Stromal cell of bone marrow (primary cell): Measurements from ENCODE around the gene SLC12A7.
"Not testable (repeated sequence)": the region's sequence is repeated elsewhere in the genome, so short reads cannot be mapped to it uniquely, and the experiment has no call there.

Source experiments
- DNase-seq: peaks from one replicate; pipeline ENCODE4 v3.0.0-alpha.2; 2012; ENCODE audit warnings: low read depth

The SLC12A7 gene

GRCh38 chr5:1034986-1035385 lies 76.9 kb downstream of the SLC12A7 start:
- DNase-seq: no peak

- DNase-seq: no peak
Measured at GRCh38 chr5:1034421-1034905, 77.4 kb downstream of the SLC12A7 start.

GRCh38 chr5:1033606-1034420 lies 78.0 kb downstream of the SLC12A7 start:
- no peak for DNase-seq

- no peak for DNase-seq
Measured at GRCh38 chr5:1033178-1033577, 78.7 kb downstream of the SLC12A7 start.

DNA sequence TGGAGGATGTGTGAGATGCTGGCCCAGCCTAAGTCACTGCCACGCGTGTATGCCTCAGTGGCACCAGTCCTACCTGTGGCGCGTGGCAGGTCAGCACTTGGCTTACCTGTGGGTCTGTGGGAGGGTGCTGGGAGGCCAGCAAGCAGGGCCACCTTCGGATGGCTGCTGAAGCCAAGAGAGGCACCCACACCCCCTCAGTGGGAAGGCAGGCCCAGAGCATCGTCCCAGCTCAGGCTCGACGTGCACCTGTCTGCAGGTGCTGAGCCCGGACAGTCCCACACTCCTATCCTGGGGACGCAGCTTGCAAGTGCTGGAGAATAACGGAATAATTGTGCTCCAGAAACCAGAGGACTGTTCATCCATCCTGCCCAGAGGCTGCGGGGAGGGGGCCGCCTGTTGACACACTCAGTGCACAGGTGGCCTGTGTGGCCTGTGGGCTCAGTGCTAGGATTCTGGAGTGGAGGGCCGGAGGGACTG lies 79.3 kb downstream of the SLC12A7 start:
- no peak for DNase-seq

DNA sequence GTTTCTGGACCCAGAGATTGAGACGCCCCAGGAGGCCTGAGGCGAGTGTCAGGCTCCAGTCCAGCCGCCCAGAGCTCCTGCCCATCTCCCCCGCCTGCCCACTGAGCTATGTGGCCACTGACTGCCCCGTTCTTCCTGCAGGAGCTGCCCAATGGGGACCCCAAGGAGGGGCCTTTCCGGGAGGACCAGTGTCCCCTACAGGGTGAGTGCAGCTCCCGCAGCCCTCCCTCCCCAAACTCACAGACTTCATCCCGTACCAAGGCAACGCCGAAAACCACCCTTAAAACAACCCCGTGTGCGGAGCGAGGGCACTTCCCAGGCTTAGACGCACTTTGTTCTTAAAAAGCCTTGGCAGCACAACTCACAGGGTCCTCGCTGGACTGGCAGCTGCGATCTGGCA lies 79.9 kb downstream of the SLC12A7 start:
- DNase-seq: no peak

GRCh38 chr5:1031306-1031959 lies 80.4 kb downstream of the SLC12A7 start:
- DNase-seq: no peak

- no peak for DNase-seq
Measured at GRCh38 chr5:1030801-1031271, 81.0 kb downstream of the SLC12A7 start.

GRCh38 chr5:1029945-1030625 lies 81.8 kb downstream of the SLC12A7 start:
- no peak for DNase-seq

- no peak for DNase-seq
Measured at GRCh38 chr5:1029282-1029944, 82.5 kb downstream of the SLC12A7 start.

GRCh38 chr5:1028481-1029281 lies 83.2 kb downstream of the SLC12A7 start:
- DNase-seq: no peak

DNA sequence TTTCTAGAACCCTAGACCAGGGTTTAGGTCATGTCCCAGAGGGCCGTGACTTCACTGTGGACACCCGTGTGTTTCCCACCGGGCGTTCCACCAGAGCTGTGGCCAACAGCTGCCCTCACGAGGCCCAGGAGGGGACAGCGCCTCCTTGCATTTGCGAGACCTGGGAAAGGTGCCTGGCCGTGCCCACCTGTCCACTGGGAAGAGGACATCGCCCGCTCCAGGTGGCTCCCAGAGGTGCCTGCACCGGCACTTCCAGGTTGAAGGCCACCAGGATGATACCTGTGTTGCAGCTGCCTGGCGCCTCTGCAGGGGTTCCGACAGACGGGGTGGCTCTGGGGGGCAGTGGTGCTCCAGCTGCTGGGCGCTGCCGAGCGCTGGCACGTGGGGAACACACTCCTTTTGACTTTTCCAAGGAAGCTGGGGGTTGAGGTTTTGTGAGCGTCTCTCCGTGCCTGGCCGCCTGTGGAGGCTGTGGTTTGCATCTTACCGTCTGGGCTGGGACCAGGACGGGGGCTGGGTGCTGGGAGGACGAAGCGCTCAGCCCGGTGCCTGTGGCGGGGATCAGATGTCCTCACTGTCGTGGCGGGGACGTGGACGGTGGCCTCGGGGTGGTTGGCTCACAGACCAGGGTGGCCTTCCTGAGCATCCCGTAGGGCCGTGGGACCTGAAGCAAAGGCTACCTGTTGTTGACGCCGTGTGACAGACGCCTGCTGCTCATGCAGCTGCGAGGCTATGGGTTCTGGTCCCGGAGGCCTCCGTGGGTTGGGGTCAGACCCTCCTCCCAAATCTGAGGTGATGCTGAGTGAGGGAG lies 84.0 kb downstream of the SLC12A7 start:
- DNase-seq: no peak

GRCh38 chr5:1026700-1027621 lies 84.9 kb downstream of the SLC12A7 start:
- DNase-seq: no peak

DNA sequence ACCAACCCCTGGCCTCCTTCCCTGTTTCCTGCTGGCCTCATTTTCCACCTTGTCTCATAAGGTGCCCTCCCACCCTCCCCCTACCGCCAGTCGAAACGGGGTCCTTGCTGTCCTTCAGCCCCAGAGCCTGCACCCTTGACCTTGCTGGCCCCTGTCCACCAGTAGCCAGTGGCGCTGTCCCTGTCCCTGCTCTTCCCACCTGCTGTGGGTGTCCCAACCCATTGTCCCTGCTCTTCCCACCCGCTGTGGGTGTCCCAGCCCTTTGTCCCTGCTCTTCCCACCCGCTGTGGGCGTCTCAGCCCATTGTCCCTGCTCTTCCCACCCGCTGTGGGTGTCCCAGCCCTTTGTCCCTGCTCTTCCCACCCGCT lies 89.9 kb downstream of the SLC12A7 start:
- not testable (repeated sequence) for DNase-seq

DNA sequence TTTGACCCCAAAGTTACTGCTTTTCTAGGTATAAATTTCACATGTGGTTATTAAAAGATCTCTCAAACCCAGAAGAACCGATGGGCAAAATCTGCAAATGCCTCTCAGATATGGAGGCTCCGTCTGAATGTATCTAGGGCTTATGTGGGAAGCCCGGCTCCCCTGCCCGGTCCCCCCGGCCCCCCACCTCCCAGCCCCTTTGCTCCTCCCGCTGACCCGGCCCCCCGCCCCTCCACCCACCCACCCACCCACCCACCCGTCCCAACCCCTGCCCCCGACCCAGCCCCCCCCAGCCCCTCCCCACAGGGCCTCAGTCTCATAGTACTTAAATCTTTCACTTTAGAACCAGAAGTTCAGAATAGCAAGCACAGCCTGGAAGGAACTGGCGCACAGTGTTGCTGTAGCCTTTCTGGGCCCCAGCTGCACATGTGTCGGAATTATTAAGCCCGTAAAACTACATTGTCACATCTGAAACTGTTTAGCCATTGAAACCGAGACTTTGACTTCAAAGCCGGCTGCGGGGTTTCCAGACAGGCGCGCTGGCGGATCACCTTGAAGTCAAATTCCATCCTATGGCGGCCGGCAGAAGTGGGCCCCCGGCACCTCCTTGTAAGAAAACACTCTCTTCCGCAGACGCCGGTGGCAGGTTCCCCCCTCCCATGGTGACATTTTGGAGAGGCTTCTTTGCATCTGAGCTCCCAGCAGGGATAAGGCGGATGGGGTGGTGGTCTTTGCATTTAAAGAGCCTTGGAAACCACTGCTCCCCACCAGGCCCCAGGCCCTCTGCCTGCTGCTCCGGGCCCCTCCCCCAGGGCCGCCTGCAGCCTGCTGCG lies 90.5 kb downstream of the SLC12A7 start:
- DNase-seq: no peak

DNA sequence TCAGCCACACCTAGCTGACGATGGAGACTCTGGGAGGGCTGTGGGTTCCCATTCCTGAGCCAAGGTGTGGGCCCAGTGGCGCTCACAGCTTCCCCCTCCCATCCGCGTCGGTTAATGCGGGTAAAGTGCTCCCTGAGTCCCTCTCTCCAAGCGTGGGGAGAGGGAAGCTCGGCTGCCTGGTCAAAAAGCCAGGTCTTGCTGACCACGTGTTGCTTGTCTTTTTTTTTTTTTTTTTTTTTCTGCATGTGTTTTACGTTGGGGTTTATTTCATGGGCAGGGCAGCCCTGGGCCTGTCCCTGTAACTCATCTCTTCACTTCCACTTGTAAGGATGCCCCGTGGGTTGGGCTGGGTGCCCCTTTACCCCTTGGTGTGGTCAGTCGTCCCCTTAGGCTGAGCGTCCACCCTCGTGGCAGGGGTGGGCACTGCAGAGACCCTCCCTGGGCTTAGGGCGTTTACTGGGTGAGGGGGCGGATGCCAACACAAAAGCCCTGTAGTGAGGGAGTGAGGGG lies 91.4 kb downstream of the SLC12A7 start:
- no peak for DNase-seq

DNA sequence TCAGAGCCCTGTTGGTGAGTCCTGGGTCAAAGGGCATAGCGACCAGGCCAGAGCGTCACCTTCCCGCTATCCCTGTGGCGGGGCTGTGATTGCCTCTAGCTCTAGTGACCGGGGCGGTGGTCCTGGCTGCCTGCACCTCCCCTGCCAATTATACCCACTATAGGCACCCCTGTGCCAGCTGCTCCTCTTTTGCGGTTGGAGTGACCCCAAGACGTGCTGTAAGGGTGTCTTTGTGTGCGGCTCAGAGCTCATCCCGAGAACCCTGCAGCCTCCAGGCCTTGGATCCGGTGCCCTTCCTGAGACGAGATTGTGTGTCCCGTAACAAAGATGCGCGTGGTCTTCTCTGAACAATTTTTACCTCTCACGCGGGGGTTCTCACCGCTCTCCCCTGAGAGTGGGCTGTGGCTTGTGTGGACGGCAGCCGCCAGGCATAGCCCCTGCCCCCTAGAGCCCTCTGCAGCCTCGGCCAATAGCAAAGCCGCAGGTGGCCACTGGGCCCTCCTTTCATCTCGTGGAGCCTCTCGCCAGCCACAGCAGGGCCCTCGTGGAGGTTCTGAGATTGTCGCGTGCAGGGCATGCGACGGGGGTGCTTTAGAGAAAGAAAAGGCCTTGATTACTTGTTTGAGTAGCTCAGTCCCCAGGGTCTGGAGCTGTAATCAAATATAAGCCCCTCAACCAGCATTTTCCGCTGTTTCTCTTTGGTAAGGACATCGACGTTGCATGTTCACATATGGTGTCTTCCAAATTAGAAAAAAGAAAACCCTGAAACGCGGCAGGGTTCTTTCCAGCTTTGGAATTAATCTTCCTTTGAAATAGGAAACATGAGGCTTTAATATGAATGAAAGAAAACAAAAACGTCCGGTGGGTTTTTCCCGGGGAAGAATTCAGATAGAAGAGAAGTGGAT lies 92.6 kb downstream of the SLC12A7 start:
- DNase-seq: no peak
